BJ (cell line): ENCODE results near the gene LRRN2. TPM values are rescaled to one million over a fixed set of nuclear protein-coding genes. Genes with fewer than 3 reads are reported as not detected.
"Not testable (repeated sequence)": the region's sequence is repeated elsewhere in the genome, so short reads cannot be mapped to it uniquely, and the experiment has no call there.

Experiments
- CTCF ChIA-PET: fragments of 350-600 bp; formaldehyde crosslinking; extraction: SDS; loops from one replicate; lab custom pipeline; 2021; ENCODE audit warnings: antibody characterized with exemption, inconsistent platforms; lab: Yijun Ruan, JAX
- POLR2A ChIA-PET: fragments of 300-600 bp; sonication (Branson Sonifier 250); formaldehyde crosslinking; extraction: SDS; loops from one replicate; lab custom pipeline; 2021; ENCODE audit warnings: antibody characterized with exemption; lab: Charles Lee
- DNase-seq: peaks from one replicate; pipeline ENCODE4 v3.0.0-alpha.2; 2011; ENCODE audit warnings: low read depth
- H3K27me3 ChIP-seq: 2 replicates; pipeline ENCODE4 v1.6.0; 2011; ENCODE audit warnings: low read length; ENCODE audit not compliant: control insufficient read depth, insufficient read depth
- H3K36me3 ChIP-seq: 2 replicates; pipeline ENCODE4 v1.5.1; 2011; ENCODE audit warnings: low read length; ENCODE audit not compliant: control insufficient read depth, insufficient read depth
- H3K4me3 ChIP-seq: 2 replicates; pipeline ENCODE4 v1.5.1; 2011; ENCODE audit warnings: low read depth, mild to moderate bottlenecking, control low read depth, low read length
- polyA plus RNA-seq: library from polyadenylated mRNA; depleted of rRNA; stranded (reverse); fragments of >200 nt; gene quantifications from 2 replicates; pipeline ENCODE4 v1.2.3, GENCODE V29; 2011; rRNA removed
- small RNA-seq: library from RNA; depleted of rRNA; stranded (forward); fragments of <200 nt; gene quantifications from one replicate; pipeline ENCODE3, GENCODE V24; 2012; ENCODE audit warnings: low replicate concordance, low read depth; ENCODE audit not compliant: insufficient read length
- TF ChIP-seq, protein P1 (sequence below): IDR thresholded peaks from 2 replicates; pipeline ENCODE4 v1.5.1; 2011; ENCODE audit warnings: low read depth, mild to moderate bottlenecking, control low read depth, inconsistent platforms, low read length, moderate library complexity; ENCODE audit not compliant: insufficient read depth

Gene LRRN2
- polyA plus RNA-seq, 1 experiment: not detected

GRCh38 chr1:204571631-204572030 lies 113.9 kb downstream of the LRRN2 start:
- TF ChIP-seq, protein P1, sequence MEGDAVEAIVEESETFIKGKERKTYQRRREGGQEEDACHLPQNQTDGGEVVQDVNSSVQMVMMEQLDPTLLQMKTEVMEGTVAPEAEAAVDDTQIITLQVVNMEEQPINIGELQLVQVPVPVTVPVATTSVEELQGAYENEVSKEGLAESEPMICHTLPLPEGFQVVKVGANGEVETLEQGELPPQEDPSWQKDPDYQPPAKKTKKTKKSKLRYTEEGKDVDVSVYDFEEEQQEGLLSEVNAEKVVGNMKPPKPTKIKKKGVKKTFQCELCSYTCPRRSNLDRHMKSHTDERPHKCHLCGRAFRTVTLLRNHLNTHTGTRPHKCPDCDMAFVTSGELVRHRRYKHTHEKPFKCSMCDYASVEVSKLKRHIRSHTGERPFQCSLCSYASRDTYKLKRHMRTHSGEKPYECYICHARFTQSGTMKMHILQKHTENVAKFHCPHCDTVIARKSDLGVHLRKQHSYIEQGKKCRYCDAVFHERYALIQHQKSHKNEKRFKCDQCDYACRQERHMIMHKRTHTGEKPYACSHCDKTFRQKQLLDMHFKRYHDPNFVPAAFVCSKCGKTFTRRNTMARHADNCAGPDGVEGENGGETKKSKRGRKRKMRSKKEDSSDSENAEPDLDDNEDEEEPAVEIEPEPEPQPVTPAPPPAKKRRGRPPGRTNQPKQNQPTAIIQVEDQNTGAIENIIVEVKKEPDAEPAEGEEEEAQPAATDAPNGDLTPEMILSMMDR: no peak
- Histone ChIP-seq H3K27me3 (no peaks in the 10 kb centered on the region), H3K36me3 (no peaks in the 10 kb centered on the region), H3K4me3 (no peak overlapping the region)
- no peak for DNase-seq
- POLR2A ChIA-PET: no interaction called here
- CTCF ChIA-PET: interaction anchor here (1.6 to 19.4 kb wide), 2 partner anchors 192 to 237 kb away, joined by 5 to 260 read pairs; no protein-coding TSS in a partner anchor

- TF ChIP-seq, protein P1: no peak
- ChIA-PET CTCF (interaction anchor here (1.2 to 19.4 kb wide), 3 partner anchors 176 to 237 kb away, joined by 3 to 260 read pairs (median 5); no protein-coding TSS in a partner anchor), POLR2A (no interaction called here)
- Histone ChIP-seq H3K36me3 (no peaks in the 10 kb centered on the region), H3K27me3 (no peaks in the 10 kb centered on the region), H3K4me3 (no peak overlapping the region)
- DNase-seq: no peak
These were observed 114.4 kb downstream of the LRRN2 start for GRCh38 chr1:204571128-204571527.

DNA sequence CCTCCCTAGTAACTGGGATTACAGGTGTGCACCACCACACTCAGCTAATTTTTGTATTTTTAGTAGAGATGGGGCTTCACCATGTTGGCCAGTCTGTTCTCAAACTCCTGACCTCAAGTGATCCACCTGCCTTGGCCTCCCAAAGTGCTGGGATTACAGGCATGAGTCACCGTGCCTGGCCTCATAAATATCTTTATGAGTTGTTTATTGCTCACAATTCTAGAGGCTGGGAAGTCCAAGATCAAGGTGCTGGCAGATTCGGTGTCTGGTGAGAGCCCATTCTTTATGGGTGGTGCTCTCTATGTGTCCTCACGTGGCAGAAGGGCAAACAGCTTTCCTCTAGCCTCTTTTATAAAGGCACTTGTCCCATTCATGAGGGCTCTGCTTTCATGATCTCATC lies 115.5 kb downstream of the LRRN2 start:
- DNase-seq, H3K4me3 ChIP-seq, POLR2A ChIA-PET, H3K36me3 ChIP-seq, H3K27me3 ChIP-seq: not testable (repeated sequence)
- CTCF ChIA-PET: interaction anchor here (1.2 to 19.4 kb wide), 3 partner anchors 177 to 238 kb away, joined by 3 to 260 read pairs (median 5); no protein-coding TSS in a partner anchor

- Histone ChIP-seq H3K4me3 (no peak overlapping the region), H3K27me3 (no peaks in the 10 kb centered on the region), H3K36me3 (no peaks in the 10 kb centered on the region)
- ChIA-PET POLR2A (no interaction called here), CTCF (interaction anchor here (1.1 to 19.4 kb wide), 3 partner anchors 178 to 239 kb away, joined by 3 to 260 read pairs (median 32); no protein-coding TSS in a partner anchor)
- TF ChIP-seq, protein P1: no peak
- no peak for DNase-seq
These were observed 116.1 kb downstream of the LRRN2 start for GRCh38 chr1:204569478-204569877.

- Histone ChIP-seq H3K4me3 (no peak overlapping the region), H3K36me3 (no peaks in the 10 kb centered on the region), H3K27me3 (no peaks in the 10 kb centered on the region)
- DNase-seq: no peak
- ChIA-PET POLR2A (no interaction called here), CTCF (interaction anchor here (1.1 to 19.4 kb wide), 4 partner anchors 16 to 239 kb away, joined by 3 to 260 read pairs (median 18); no protein-coding TSS in a partner anchor)
- TF ChIP-seq, protein P1: no peak
These were observed 116.8 kb downstream of the LRRN2 start for GRCh38 chr1:204568576-204569315.

Small RNA genes lying within 50 kb of the gene (small RNA-seq; reads per million reads assigned to genes)
- gene RF00601: not detected
- not detected for gene RNA5SP75

Other genes starting within 250 kb of the LRRN2 start
- gene PIK3C2B, start 190.9 kb downstream of the LRRN2 start, polyA plus RNA-seq: 5.1 and 7.9 TPM in 2 replicates
- gene MDM4, start 169.3 kb downstream of the LRRN2 start, polyA plus RNA-seq: 7.4 and 15.8 TPM in 2 replicates
- gene NFASC, start 185.1 kb upstream of the LRRN2 start, polyA plus RNA-seq: 6.8 and 10.9 TPM in 2 replicates